T-helper 1 cell treated with Interleukin-12 subunit alpha and Interleukin-12 subunit beta and Interleukin-4 antibody, amounts not matched to agents 30 μg/mL and 1 μg/mL, for 36 hours (primary cell): ENCODE results near the gene PRKG1.

ENCODE experiments used
- H3K27ac Mint-ChIP-seq: one replicate; pipeline ENCODE4 v1.8.0; 2021; ENCODE audit warnings: mild to moderate bottlenecking, mixed read lengths
- H3K27me3 Mint-ChIP-seq: one replicate; pipeline ENCODE4 v1.8.0; 2021; ENCODE audit warnings: low read depth, mixed read lengths
- H3K36me3 Mint-ChIP-seq: one replicate; pipeline ENCODE4 v1.8.0; 2021; ENCODE audit warnings: low read depth, mixed read lengths
- H3K4me1 Mint-ChIP-seq: one replicate; pipeline ENCODE4 v1.8.0; 2021; ENCODE audit warnings: low read depth, mixed read lengths
- H3K4me3 Mint-ChIP-seq: one replicate; pipeline ENCODE4 v1.8.0; 2021; ENCODE audit warnings: mild to moderate bottlenecking, moderate library complexity, mixed read lengths
- H3K9me3 Mint-ChIP-seq: one replicate; pipeline ENCODE4 v1.8.0; 2021; ENCODE audit warnings: mixed read lengths

PRKG1 gene

DNA sequence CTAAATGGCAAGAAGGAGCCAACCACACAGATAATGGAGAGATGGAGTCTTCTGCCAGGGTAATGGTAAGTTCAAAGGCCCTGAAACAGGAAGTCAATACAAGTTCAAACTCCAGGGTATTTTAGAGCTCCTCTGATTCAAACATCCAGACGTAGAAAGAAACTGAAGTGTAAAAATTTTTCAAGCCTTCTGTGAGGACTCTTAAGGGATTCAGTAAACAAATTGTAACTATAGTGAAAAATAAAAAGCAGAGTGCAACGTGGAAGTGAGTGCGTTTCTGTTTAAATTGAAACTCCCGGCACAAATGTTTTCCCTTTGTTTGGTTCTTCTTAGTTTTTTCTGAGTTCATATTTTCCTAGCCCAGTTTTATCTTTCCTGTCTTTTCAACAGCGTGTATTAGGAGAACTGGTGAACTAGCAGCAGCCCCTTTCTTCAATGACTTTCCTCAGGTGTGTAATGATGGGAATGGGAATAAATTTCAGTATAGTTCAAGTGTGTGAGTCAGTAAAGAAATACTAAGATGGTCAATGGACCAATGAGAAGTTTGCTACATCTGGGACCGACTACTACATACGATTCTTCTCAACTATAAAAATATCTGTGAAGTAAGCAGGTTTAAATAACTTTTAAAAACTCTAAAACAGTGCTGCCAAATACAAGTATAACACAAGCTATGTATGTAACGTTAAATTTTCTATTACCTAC lies 326.3 kb downstream of the PRKG1 start:
- H3K4me1 Mint-ChIP-seq, result no peaks in the 10 kb centered on the region
- H3K4me3 Mint-ChIP-seq, result no peak overlapping the region
- no peaks in the 10 kb centered on the region for H3K36me3 Mint-ChIP-seq
- H3K9me3 Mint-ChIP-seq, result no peaks in the 10 kb centered on the region
- no peak overlapping the region for H3K27ac Mint-ChIP-seq
- no peaks in the 10 kb centered on the region for H3K27me3 Mint-ChIP-seq

DNA sequence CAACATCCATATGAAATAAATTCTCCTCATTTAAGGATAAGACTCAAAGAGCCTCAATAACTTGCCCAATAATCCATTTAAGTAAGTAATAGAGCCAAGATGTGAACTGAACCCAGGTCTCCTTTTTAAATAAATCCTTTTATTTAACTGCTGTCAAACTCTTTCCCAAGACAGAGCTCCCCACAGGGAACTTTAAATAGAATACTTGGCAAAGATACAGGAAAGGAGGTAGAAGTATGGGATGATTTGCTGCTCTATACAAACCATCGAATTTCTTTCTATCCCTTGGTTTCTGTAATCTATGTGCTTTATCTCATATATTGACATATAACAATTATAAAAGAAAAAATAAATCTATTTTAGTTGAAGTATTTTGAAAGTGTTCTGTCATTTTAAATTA lies 329.2 kb downstream of the PRKG1 start:
- Mint-ChIP-seq H3K36me3 (no peaks in the 10 kb centered on the region), H3K27ac (no peak overlapping the region), H3K4me1 (no peaks in the 10 kb centered on the region), H3K27me3 (no peaks in the 10 kb centered on the region), H3K4me3 (no peak overlapping the region), H3K9me3 (no peaks in the 10 kb centered on the region)

DNA sequence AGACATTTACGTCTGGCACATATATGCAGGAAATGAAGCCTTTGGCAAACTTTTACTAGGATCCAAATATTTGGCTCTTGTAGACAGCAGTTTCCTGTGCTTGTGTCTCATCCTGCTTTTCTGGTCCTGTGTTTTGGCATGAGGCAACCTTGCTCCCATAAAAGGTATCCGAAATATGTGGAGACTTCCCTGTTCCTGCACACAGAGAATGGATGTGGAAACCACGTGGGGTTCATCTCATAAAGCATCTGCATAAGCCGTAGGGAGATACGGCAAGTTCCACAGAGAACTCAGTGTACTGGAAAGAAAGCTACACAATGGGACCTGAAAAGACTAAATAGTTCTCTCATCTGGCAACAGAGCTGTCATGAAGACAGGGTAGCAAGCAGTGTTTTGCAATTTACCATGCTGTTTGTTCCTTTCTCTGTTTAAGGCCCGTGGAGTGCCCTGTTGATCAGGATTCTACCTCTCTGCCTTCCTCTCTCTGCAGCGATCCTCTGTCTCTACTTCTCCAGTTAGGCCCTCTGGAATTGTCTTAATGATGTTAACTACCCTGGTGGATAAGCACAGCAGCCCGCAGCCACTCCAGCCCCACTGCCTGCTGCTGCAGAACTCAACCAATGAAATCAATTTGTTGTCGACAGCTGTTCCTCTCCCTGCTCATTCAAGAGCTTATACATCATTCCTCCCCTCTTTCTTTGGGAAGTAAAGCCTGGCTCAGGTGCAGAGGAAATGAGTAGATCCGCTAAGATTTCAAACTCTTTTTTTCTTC lies 331.5 kb downstream of the PRKG1 start:
- Mint-ChIP-seq H3K4me1 (no peaks in the 10 kb centered on the region), H3K27ac (no peak overlapping the region), H3K27me3 (no peaks in the 10 kb centered on the region), H3K9me3 (no peaks in the 10 kb centered on the region), H3K36me3 (no peaks in the 10 kb centered on the region), H3K4me3 (no peak overlapping the region)

DNA sequence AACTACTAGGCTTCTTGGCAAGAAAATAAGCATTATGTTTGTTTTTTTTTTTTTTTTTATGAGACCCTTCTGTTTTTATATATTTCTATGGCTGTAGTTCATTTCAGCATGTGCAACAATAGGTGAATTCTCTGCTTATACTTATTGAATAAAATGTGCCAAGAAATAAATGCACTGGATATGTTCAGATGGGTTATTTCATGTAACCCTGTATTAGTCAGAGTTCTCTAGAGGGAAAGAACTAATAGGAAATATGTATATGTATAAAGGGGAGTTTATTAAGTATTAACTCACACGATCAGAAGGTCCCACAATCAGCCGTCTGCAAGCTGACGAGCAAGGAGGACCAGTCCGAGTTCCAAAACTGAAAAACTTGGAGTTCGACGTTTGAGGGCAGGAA lies 332.3 kb downstream of the PRKG1 start:
- Mint-ChIP-seq H3K9me3 (no peaks in the 10 kb centered on the region), H3K36me3 (no peaks in the 10 kb centered on the region), H3K4me3 (no peak overlapping the region), H3K27me3 (no peaks in the 10 kb centered on the region), H3K4me1 (no peaks in the 10 kb centered on the region), H3K27ac (no peak overlapping the region)

DNA sequence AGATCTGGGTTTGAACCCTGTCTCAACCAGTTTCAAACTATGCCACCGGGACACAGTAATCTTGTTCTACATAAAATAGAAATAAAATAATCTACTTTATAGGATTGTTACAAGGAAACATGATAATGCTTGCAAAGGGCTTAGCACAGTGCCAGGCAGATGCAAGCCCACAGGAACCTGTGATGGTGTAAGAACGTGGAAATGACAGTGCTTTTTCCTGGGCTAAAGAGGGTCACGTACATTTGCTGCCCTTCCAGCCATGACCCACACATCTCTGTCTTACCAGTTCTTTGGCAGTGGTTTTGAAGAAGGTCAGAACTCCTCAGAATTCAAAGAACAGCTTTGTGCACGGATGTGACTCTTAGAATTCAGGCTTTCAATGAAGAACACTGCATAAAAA lies 342.2 kb downstream of the PRKG1 start:
- Mint-ChIP-seq H3K36me3 (no peaks in the 10 kb centered on the region), H3K27me3 (peaks cover 3% of the 10 kb centered on the region), H3K4me3 (no peak overlapping the region)

DNA sequence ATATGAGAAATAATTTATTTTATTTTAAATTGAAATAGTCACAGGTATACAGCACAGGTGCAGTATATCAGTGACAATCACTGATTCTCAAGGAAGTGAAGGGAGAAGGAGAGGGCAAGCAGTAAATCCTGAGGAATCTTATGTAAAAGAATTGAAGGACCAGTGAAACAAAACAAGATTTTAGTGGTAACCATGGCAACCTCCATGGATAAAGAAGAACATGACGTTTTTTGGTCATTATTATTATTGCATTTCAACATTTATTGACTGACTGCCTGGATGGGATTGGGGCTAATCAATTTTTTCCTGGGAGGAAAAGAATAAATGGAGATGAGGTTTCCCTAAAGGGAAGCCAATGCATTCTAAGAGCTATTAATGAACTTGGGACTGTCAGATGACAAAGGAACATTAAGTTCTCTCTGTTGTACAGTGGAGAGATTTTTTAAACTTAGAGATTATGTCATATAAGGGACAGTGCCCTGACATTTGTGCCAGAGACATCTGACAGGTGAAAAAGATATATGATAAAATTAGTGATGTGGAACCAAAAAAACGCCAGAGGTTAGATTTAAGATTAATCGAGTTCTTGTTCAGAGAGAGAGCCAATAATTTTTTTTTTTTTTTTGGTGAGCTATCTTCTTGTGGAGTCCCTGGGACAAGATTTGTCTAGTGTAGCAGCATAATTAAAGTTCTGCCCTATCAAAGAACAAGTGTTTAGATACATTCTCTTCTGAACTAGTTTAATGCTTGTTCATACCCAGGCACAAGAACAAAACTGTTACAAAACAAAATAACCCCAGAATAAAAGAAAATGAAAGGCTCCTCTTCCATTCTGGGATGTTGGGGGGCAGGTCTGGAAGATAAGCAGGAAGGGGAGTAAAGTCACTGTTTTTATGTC lies 345.2 kb downstream of the PRKG1 start:
- no peaks in the 10 kb centered on the region for H3K36me3 Mint-ChIP-seq
- H3K27ac Mint-ChIP-seq, result no peak overlapping the region
- H3K9me3 Mint-ChIP-seq, result no peaks in the 10 kb centered on the region

More for the DNA sequence above, 342.2 kb downstream of the PRKG1 start:
- Mint-ChIP-seq H3K27ac (no peak overlapping the region), H3K4me1 (no peaks in the 10 kb centered on the region), H3K9me3 (no peaks in the 10 kb centered on the region)

DNA sequence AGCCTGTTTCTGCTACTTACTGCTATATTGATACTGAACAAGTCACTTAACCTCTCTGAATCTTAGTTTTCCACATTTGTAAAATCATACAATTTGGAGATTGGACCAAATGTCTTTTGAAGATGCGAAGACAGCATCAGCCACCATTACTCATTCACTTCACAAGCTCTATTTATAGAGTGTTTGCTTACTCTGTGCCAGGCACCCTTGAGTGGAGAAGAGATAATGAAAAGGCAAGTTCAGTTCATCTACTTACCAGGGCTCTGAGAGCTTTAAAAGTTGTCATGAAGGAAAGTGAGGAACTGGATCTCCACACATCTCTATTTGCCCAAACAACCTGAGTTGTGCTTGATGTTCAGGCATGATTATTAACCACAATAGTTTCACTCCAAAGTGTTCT lies 347.6 kb downstream of the PRKG1 start:
- H3K36me3 Mint-ChIP-seq, result no peaks in the 10 kb centered on the region
- no peaks in the 10 kb centered on the region for H3K9me3 Mint-ChIP-seq
- peaks cover 3% of the 10 kb centered on the region for H3K4me1 Mint-ChIP-seq
- H3K27me3 Mint-ChIP-seq, result peaks cover 9% of the 10 kb centered on the region
- H3K4me3 Mint-ChIP-seq, result no peak overlapping the region
- no peak overlapping the region for H3K27ac Mint-ChIP-seq

More for the DNA sequence above, 345.2 kb downstream of the PRKG1 start:
- H3K27me3 Mint-ChIP-seq, result peaks cover 5% of the 10 kb centered on the region
- H3K4me1 Mint-ChIP-seq, result peaks cover 3% of the 10 kb centered on the region
- no peak overlapping the region for H3K4me3 Mint-ChIP-seq

DNA sequence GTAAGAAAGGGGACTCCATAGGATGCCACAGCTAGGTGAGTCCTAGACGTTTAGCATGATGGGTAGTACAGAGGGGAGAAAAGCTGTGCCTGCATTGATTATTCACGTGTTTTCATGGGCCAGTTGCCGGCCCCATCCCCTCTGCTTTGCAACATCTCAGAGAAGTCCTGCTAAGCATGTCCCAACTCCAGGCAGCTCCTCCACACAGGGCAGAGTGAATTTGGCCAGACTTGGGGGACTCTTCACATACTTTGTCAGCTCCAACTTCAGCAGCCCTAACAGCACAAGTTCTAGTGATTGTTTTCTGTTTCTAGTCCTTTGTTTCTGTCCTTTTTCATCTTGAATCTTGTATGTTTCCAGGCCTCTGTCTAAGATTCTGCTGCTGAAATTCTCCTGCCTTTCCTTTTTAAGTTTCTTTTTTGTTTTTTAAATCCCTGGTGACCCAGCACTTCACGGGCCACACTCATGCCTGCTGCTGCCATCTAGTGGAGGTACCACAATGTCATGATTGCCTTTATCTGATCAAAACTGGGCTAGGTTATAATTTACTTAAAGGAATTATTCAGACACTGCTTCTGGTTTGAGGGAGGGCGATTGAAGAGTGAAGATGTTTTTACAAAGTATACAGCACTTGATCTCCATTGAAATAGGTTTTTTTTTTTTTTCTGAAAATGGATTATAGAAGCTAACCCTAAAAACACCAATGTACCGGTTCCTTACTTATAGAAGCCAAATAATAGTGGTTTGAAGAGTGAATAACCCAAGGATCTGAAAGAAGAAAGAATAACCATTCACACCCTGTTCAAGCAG lies 348.2 kb downstream of the PRKG1 start:
- H3K4me1 Mint-ChIP-seq, result peaks cover 3% of the 10 kb centered on the region

DNA sequence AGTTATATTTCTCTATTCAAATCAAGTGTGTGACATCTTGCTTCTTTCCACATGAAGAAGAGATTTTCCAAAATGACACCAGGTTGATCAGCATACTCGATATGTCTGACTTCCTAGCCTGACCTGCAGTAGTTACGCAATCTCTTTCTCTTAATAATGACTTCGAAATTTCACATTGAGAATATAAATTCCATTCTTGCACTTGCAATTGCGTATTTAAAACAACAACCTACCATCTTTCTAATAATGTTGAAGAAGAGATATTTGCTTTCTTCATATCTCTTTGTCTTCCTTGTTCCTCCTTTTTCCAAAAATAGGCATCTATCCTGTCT lies 348.8 kb downstream of the PRKG1 start:
- H3K9me3 Mint-ChIP-seq, result no peaks in the 10 kb centered on the region
- no peaks in the 10 kb centered on the region for H3K36me3 Mint-ChIP-seq
- peaks cover 11% of the 10 kb centered on the region for H3K27me3 Mint-ChIP-seq
- no peak overlapping the region for H3K27ac Mint-ChIP-seq
- no peak overlapping the region for H3K4me3 Mint-ChIP-seq
- peaks cover 3% of the 10 kb centered on the region for H3K4me1 Mint-ChIP-seq

More for the DNA sequence above, 348.2 kb downstream of the PRKG1 start:
- Mint-ChIP-seq H3K9me3 (no peaks in the 10 kb centered on the region), H3K4me3 (no peak overlapping the region), H3K27ac (no peak overlapping the region), H3K36me3 (no peaks in the 10 kb centered on the region), H3K27me3 (peaks cover 11% of the 10 kb centered on the region)

DNA sequence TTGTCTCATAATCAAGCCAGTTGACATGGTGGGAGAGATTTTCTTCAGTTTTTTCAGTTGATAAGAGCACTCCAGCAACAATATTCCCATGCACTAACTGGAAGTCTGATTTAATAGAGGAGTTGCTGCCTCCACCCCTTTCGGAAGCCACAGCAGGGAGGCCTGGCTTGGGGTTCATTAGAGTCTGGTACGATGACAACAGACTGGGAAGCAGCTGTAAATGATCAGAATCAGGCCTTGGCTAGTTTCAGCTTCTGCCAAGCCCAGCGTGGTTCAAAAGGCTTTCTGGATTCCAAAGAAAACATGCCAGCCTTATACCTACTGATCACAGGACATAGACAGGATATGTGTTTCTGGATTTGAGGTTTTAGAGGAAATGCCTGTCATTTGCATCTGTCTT lies 351.1 kb downstream of the PRKG1 start:
- H3K9me3 Mint-ChIP-seq, result no peaks in the 10 kb centered on the region
- no peak overlapping the region for H3K4me3 Mint-ChIP-seq
- peaks cover 3% of the 10 kb centered on the region for H3K4me1 Mint-ChIP-seq
- no peaks in the 10 kb centered on the region for H3K36me3 Mint-ChIP-seq
- H3K27ac Mint-ChIP-seq, result no peak overlapping the region
- H3K27me3 Mint-ChIP-seq, result peaks cover 11% of the 10 kb centered on the region

DNA sequence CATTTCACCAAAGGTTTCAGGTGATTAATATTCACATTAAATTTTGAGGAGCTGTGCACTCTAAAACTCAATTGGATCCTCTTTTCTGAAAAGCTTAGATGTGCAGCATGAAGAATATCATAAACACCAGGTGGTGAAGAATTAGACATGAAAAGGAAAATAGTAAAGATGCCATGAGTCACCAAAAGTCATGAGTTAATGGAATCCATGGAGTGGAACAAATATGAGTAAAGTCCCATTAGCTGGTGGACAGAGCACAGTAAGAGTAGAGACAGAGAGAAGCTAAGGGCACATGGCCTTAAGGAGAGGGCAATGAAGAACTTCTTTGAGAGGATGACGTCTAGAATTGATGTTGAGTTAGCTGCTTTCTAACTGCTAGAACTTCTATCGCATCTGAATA lies 353.5 kb downstream of the PRKG1 start:
- Mint-ChIP-seq H3K9me3 (no peaks in the 10 kb centered on the region), H3K27ac (no peak overlapping the region), H3K36me3 (no peaks in the 10 kb centered on the region), H3K4me3 (no peak overlapping the region), H3K27me3 (peaks cover 7% of the 10 kb centered on the region), H3K4me1 (no peaks in the 10 kb centered on the region)

DNA sequence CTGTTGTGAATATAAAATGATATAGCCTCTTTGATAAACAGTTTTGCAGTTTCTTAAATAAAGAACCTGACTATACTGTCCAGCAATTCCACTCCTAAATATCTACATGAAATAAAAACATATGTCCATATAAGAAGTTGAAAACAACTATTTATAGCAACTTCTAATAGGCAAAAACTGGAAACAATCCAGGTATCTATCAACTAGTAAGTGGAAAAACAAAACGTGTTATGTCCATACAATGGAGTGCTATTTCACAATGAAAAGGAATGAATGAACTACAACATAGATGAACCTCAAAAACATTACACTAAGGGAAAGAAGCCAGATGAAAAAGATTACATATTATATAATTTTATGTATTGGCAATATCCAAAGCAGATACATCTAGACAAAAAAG lies 356.2 kb downstream of the PRKG1 start:
- no peaks in the 10 kb centered on the region for H3K4me1 Mint-ChIP-seq
- no peak overlapping the region for H3K4me3 Mint-ChIP-seq
- no peaks in the 10 kb centered on the region for H3K9me3 Mint-ChIP-seq
- no peaks in the 10 kb centered on the region for H3K36me3 Mint-ChIP-seq
- no peak overlapping the region for H3K27ac Mint-ChIP-seq
- H3K27me3 Mint-ChIP-seq, result peaks cover 6% of the 10 kb centered on the region

DNA sequence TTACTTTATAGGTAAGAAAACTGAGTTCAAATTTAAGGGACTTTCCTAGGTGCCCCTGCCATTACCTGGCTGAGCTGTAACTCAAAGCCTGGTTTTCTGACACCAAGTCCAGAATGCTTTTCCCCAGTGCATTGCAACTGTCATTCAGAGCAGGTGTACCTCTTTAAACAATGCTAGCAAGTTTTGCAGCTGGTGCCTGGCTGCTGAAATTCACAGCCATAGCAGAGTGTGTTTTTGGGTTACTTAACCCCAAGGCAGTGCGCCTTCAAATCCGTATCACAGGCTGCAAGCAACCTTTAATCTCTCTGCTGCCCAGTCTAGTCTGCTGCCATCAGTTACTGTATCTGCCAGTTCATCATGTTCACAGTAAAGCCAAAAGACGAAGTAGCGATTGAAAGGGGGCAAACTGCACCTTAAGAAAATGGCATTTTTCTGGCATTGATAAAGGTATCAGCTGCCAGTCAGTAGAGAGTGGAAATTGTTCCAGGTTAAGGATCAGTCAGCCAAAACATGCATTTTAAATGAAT lies 359.7 kb downstream of the PRKG1 start:
- H3K27me3 Mint-ChIP-seq, result no peaks in the 10 kb centered on the region
- no peak overlapping the region for H3K27ac Mint-ChIP-seq
- no peaks in the 10 kb centered on the region for H3K4me1 Mint-ChIP-seq
- no peak overlapping the region for H3K4me3 Mint-ChIP-seq
- H3K9me3 Mint-ChIP-seq, result no peaks in the 10 kb centered on the region
- H3K36me3 Mint-ChIP-seq, result no peaks in the 10 kb centered on the region

DNA sequence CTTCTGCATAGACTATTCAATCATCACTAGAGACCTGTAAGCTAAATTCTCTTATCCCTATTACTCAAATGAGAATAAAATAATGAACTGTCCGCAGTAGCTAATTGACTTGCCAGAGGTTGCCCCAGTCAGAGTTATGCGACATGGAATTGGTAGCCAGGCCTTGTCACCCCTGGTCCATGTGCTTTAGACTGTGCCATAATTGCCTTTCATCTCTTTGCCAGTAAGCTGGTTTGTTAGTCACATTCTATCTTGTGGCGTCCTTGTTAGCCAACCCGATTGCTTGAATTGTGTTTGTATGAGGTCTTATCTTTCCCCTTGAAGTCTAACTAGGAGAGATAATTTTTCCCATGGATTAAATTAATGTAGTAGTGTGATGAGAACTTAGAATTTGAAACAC lies 362.5 kb downstream of the PRKG1 start:
- H3K27me3 Mint-ChIP-seq, result no peaks in the 10 kb centered on the region
- no peak overlapping the region for H3K27ac Mint-ChIP-seq
- no peak overlapping the region for H3K4me3 Mint-ChIP-seq

More for the DNA sequence above, 362.5 kb downstream of the PRKG1 start:
- no peaks in the 10 kb centered on the region for H3K9me3 Mint-ChIP-seq
- H3K4me1 Mint-ChIP-seq, result no peaks in the 10 kb centered on the region
- H3K36me3 Mint-ChIP-seq, result no peaks in the 10 kb centered on the region
